Stimulated activated CD4-positive, alpha-beta T cell treated with anti-CD3 and anti-CD28 coated beads, Interleukin-4, amount 100 ng/mL, for 24 hours (primary cell): Measurements from ENCODE around the gene SVOPL.

Source experiments
- DNase-seq: peaks from one replicate; pipeline ENCODE4 v3.0.0-alpha.2; 2020

SVOPL gene

DNA sequence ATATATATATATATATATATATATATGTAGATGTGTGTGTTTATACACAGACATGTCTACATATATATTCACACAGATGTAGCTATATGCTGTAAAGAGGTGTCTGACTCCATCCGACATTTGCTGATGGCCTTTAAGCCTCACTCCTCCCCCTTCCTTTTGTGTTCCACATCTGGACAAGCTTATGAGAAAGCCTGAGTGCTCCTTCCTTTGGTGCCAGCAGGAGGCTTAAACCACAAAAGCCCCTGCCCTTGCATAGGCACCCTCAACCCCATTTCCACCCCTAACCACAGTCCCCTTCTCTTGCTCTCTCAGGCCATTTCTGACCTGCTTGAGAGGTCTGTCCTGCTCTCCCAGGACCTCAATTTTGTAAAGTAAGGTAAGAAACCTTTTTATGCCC, 98.7 kb downstream of the SVOPL start:
- no peak for DNase-seq

DNA sequence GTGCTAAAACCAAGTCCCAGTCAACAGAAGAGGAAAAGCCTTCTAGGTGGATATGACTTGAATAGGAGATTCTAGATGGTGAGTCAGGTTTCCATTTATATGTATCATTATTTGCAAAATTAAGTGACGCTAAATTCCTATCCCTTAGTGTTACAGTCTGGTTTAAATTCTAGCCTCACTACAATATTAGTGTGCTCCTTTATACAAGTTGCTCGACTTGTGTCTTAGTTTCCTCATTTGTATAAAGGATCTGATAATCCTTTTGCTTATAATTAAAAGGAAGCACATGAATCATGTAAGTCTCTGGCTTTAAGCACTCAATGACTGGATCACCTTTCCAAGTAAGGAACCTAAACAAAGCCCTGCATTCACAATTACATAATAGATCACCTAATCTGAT, 105.7 kb downstream of the SVOPL start:
- DNase-seq = no peak

DNA sequence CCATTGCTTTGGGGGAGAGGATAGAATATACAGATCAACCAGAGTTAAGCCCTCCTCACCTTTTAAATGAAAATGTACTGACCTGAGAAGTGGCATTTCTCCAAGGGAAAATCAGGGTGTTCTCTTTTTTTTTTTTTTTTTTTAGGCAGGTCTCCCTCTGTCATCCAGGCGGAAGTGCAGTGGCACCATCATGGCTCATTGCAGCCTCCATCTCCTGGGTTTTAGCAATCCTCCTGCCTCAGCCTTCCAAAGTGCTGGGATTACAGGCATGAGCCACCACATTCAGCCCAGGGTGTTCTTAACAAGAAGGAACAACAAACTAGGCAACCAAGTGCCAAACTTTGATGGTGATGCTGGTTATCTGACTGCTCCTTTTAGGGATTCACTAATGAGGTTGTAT, 111.0 kb downstream of the SVOPL start:
- no peak for DNase-seq

DNA sequence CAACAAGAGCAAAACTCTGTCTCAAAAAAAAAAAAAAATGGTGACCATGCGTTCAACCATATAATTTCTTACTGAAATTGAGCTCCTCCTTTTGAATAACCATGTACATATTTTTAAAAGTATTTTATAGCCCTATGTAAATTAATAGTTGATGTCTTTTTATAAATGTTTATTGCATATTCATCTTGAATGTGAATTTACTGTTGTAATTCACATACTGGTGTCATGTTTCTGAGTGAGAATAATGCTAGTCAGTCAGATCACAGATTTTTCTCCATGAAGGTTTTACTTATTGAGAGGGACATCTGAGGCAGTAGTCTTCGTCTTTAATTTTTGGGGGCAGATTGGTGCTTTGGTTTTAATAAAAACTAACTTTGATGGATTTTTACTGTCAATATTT, 112.2 kb downstream of the SVOPL start:
- DNase-seq = no peak

DNA sequence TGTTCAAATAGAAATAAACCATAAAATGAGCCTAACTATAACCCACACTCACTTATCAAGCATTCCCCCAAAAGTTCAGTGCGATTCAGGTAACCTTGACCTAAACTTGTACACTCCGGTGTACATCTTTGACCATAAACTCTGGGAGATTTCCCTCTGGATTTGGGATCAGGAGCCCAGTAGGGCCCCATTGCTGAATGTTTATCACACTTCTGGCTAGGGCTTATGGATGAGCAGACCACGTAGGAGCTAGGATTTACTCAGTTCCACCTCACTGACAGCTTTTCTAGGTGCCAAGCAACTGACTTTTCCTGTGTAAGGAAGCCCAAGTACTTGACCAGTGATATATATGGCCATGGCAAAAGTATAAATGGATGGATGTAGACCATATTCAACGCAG, 113.7 kb downstream of the SVOPL start:
- DNase-seq = no peak

DNA sequence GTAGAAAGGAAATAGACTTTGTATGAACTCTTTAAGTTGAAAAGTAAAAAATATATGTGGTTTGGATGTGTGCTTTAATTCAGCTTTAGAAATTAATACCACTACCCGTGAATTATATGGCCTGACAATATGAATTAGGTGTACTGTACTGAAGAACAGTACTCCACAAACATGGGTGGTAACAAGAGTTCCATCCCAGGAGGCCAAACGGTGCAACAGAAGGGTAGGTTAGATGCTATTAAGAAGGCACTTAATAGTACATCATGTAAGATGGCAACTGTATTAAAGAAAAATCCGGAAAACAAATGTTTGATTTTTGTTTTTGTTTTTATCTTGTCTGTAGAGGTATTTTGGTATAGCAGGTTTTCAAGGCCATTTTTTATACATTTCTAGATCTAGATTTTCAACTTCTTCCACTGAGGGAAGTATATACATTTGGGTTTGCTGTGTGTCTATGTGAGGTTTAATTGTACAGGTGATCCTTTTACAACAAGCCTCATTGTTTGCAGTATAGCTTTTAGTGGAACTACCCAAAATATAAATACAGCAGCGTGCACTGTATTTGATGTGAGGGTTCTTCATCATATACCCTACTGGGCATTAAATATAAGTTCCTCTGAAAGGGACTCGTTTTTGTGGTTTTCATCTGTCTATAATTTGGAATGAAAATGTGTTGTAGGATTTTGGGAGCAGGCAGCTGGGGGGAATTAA, 115.7 kb downstream of the SVOPL start:
- DNase-seq = no peak

DNA sequence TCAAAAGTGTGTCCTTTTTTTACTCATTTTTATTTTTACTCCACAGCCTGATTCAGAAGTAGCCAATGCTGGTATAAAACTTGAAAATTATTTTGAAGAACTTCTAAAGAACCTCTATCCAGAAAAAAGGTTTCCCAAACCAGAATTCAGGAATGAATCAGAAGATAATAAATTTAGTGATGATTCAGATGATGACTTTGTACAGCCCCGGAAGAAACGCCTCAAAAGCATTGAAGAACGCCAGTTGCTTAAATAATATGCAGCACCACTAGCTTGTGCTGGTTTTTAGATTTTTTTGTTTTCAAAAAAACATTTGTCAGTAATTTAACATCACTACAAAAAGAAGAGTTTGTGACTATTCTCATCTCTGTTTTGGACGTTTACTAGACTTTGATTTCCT, 116.5 kb downstream of the SVOPL start:
- DNase-seq = no peak

DNA sequence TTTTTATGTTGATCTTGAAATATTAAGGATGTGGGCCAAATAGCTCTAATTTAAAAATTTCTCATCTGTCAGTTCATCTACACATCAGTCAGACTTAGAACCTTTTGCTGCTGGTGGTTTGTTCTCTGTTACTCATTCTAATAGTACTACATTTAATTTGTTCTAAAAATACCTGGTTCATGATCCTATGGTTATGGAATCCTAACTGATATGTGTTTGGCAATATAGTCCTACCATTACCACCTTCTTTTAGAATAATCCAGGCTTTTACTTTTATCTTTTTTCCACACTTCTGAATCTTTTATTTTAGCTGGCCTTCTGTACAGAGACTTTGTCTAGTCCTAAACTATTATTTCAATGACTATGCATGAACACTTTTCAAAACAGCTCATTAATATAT, 116.9 kb downstream of the SVOPL start:
- DNase-seq = no peak

DNA sequence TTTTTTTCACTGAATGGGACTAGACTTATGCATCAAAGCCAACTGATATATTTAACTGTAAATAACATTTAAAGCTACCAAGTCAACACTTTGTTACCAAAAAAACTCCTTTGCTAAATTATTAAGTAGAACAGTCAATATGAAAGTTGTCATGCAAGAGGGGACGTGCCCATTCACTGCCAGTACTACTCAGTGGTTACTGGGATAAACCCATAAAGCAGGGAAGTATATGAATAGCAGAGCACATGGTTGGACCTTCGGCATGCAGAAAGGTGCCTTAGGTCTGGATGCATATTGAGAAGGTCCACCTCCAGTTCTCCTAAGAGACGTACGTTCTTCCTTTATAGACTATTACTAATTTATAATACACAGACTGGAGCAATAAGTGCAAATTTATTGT, 120.1 kb downstream of the SVOPL start:
- no peak for DNase-seq

DNA sequence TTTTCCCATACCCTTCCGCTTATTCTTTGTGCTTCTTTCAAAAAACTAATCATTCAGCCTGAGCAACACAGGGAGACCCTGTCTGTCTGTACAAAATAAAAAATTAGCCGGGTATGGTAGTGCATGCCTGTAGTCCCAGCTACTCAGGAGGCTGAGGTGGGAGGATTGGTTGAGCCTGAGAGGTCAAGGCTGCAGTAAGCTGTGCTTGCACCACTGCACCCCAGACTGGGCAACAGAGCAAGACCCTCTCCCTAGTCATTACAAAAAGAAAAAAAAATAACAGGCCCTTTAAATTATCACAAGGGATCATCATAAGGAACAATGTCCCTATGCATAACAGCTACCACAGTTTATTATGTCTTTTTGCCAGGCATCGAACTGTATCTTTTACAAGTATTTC, 121.5 kb downstream of the SVOPL start:
- no peak for DNase-seq

DNA sequence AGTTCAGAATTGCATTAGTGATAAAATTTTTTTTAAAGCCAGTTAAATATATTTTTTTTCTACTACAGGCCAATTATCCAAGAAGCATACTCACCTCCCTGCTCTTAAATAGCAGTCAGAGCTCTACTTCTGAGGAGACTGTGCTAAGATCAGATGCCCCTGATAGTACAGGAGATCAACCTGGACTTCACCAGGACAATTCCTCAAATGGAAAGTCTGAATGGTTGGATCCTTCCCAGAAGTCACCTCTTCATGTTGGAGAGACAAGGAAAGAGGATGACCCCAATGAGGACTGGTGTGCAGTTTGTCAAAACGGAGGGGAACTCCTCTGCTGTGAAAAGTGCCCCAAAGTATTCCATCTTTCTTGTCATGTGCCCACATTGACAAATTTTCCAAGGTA, 122.0 kb downstream of the SVOPL start:
- no peak for DNase-seq

DNA sequence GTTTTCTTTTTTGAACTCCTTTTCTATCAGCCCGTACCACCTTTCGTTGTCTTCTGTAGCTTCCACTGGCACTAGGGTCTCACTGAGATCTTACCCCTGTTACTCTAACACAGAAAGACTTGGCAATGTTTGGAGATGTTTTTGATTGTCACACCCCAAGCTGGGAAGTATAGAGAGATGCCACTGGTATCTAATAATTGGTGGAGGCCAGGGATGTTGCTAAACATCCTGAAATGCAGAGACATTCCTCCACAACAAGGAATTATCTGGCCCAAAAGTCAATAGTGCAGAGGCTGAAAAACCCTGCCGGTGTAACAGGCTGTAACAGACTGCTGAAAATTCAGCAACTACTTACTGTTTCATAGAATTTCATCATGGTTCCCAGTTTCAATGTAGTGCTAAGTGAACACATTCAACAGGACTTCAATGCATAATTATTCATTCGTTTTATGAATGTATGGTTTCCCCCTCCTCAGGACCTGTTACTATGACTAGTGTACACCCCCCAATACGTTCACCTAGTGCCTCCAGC, 125.2 kb downstream of the SVOPL start:
- no peak for DNase-seq

DNA sequence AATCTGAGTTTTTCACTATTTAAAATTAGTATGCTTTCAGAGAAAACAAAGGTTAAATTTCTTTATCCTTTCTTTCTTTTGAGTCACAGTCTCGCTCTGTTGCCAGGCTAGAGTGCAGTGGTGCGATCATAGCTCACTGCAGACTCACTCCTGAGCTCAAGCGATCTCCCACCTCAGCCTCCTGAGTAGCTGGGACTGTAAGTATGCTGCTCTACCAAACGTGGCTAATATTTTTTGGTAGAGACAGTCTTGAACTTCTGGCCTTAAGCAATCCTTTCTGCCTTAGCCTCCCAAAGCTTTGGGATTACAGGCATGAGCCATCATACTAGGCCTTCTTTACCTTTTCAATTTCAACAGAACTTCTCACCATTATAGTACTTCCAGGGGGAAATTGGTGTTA, 127.4 kb downstream of the SVOPL start:
- DNase-seq = no peak

DNA sequence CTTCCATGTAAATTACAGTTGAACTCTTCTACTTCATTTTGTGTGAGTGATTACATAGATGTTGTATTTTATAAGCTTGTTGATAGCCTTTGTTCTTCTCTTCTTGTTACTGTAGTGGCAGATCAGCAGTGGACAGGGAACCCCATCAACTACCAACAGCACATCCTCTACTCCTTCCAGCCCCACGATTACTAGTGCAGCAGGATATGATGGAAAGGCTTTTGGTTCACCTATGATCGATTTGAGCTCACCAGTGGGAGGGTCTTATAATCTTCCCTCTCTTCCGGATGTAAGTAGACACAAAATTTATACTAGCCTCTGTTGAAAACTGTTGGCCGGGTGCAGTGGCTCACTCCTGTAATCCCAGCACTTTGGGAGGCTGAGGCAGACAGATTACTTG, 130.4 kb downstream of the SVOPL start:
- no peak for DNase-seq

DNA sequence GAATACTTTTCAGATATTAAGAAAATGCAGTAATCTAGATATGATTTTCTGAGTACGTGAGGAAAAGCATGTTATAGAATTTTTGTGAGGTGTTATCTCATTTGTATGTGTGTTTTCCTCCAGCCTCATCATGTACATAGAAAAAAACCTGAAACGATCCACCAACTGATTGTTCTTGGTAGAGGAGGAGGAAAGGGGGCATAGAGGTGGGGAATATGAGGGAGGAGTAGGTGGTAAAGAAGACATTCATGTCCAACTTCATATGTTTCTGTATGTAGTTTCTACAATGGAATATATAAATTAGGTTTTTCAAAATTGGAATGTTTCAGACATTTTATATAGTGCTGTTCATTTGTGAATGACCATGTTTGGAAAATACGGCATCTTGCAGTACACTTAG, 131.7 kb downstream of the SVOPL start:
- no peak for DNase-seq

DNA sequence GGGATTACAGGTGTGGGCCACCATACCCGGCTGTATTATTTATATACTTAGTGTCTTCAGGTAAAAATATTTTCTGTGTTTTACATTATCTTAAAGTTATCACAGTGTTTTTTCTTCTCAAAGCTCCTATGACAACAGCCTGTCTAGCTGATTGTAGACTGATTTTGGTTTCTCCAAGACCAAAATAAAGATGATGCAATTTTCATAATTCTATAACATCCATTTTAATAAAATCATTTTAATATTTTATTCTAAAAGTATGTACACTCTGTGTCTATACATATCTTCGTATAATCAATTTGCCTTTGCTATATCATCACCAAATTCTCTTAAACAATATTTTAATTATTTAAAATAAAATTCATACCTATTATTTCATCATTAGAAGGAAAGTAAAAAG, 132.5 kb downstream of the SVOPL start:
- DNase-seq = no peak

DNA sequence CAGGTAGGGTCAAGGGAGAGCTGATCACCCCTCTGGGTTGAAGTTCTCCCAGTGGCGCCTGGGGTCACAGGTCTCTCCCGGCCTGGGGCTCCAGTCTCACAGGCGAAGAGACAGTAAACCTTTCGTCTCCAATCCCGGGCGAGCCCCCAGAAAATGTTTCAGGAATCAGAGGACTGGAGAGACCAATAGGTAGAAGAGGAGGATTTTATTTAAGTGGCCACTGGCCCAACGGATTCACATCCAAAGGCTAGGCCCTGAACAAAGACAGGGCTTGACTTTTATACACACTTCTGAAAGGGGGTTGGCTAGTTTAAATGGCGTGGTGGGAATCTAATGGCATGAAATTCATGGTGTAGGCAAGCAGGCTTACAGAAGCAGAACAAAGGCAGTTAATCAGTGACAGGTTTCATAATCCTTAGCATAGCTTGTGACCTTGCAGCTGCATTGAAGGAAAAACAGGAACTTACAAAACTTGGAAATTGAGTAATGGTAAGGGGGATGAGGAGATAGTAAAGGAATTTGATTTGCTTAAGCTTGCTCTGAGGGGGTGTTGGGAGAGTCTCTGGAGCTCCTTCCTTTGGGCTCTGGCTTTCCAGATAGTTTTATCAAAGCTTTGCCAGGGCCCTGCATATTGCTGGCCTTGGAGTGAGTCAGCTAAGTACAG, 135.6 kb downstream of the SVOPL start:
- DNase-seq = no peak

DNA sequence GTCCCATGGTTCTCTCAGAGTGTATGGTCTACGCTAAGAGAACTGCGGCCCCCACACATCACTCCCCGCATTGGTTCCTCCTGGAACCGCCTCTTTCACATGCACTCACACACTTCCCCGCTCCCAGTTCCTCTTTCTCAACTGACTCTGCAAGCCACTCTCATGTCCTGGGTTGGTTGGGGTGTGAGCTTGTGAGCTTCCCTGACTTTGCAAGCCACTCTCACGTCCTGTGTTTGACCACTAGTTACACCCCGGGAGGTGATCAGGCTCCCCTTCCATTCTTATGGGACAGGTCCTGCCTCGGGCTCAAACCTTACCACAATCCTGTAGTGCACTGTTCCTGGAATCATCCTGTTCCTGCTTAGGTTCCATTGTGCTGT, 136.1 kb downstream of the SVOPL start:
- no peak for DNase-seq

DNA sequence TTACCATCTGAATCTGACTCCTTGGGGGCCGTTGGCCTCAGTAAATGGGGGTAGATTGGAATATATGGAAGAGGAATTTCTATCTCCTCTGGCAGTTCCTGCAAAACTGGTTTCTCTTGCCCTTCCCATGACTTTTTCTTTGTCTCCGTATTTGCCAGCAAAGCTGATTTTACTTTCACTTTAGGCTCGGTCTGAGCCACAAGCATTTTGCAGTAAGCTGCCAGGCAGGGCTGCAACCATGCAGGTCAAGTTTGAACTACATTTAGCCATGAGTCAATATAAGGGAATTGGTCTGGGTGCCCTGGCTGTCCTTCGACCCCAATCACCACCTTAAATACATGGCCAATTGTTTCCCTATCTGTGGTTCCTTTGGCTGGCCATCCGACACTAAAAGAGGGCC, 136.8 kb downstream of the SVOPL start:
- no peak for DNase-seq

DNA sequence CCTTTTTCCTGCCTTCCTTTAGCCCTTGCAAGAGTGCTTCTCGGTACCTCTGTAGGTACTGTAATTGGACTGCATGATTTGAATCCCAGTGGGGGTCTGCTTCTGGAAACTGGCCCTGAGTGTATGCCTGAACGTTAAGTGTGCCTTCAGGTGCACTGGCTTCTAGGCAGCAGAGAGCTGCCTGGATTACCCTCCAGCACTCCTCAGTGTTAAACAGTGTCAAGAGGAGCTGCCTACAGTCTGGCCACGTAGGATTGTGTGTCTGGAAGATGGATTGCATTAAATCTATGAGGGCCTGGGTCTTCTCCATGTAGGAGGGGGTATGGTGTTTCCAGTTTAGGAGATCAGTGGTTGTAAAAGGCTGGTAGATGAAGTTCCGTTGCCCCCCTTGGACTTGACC, 137.4 kb downstream of the SVOPL start:
- no peak for DNase-seq

DNA sequence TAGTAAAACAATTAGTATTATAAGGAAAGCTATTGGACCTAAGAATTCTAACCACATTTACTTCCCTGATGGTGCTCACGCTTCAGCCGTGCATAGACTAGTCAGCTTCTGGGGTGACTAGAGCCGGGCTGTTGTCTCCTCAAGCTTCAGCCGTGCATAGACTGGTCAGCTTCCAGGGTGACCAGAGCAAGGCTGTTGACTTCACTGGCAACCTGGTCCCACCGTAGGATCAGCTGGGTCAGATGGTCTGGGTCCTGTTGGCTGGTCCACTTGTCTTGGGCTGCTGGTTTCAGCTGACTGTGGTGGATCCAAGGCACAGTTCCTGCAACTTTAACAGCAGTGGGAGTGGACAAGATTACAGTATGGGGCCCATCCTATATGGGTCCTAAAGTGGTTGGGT, 141.7 kb downstream of the SVOPL start:
- DNase-seq = no peak

DNA sequence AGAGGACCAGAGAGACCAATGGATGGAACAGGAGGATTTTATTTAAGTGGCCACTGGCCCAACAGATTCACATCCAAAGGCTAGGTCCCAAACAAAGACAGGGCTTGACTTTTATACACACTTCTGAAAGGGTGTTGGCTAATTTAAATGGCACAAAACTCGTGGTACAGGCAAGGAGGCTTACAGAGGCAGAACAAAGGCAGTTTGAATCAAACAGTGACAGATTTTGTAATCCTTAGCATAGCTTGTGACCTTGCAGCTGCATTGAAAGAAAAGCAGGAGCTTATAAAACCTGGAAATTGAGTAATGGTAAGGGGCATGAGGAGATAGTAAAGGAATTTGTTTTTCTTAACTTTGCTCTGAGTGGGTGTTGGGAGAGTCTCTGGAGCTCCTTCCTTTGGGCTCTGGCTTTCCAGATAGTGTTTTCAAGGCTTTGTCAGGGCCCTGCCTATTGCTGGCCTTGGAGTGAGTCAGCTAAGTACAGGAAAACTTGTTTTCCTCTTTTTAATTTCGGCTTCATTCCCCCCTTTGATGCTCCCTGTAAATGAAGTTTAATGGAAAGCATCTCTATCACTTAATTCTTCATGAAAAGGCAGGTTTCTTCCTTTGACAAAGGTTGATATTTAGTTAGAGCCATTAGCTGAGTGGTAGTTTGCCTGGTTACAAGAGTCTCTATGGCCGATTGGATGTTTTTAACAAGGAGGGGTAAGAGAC, 144.2 kb downstream of the SVOPL start:
- no peak for DNase-seq

DNA sequence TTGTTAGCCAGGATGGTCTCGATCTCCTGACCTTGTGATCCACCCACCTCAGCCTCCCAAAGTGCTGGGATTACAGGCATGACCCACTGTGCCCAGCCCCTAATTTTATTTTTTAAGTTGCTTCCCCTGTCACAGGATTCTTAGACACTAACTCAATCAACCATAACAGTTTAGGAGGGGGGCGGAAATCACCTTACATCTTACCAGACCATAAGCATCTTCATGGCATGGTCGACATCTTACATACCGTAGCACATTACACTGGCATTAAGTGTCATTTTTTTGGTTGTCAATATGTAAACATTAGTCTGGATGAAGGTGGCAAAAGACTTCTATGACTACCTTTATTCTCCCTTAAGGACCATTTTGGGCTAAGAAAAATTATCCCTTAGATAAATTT, 145.5 kb downstream of the SVOPL start:
- no peak for DNase-seq

DNA sequence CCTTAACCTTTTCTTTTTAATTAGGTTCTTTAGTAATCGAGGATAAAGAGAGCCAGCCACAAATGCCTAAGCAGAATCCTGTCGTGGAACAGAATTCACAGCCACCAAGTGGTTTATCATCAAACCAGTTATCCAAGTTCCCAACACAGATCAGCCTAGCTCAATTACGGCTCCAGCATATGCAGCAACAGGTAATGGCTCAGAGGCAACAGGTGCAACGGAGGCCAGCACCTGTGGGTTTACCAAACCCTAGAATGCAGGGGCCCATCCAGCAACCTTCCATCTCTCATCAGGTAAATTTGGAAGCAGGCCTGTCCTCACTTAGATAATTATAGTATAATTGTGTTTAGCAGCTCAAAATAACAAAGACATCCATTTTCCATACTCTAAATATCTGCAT, 146.5 kb downstream of the SVOPL start:
- DNase-seq = no peak
